HG03139 (cell line): ENCODE measurements around the gene PDE6C.

ENCODE experiments used
- ATAC-seq: cut with Tn5 transposase; IDR thresholded peaks from one replicate; pipeline ENCODE4 v1.9.1; 2021; ENCODE audit not compliant: unreplicated experiment

PDE6C gene

GRCh38 chr10:93697207-93697606, 84.9 kb downstream of the PDE6C start:
- no peak for ATAC-seq

GRCh38 chr10:93701866-93702209, 89.5 kb downstream of the PDE6C start:
- peak; percentile 19 for ATAC-seq

DNA sequence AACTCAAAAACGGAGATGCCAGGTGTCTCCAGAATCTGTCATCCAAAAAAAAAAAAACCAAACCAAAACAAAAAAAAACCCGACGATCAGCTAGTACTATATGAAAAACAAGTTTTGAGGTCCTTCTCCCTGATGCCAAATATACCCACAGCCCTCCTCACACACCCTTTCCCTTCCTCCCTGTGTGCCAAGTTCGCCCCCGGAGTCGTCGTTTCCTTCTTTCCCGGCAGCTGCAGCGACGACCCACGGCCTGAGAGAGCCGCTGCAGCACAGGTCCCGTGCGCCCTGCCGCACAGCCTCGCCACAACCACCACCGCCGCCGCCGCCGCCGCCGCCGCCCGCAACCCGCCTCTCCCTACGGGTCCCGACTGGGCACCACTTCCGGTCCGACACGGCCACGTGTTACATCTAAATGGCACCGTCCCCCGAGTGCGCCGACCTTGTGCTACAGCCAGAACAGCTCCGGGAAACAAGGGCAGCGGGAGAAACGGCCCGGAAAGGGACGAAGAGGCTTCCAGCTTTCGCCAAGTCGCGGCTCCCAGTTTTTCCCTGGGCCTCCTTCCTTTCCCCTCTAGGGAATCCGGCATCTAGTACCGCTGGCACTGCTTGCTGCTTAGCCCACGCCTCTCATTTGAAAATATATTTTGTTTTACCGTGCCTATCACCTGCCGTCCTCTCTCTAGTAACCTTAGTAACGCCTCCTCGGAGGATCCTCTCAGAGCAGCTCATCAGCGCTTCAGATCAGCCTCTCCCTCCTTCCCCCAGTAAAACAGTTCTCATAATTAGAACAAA, 90.1 kb downstream of the PDE6C start, which contains the start of gene FRA10AC1:
TSS of gene FRA10AC1 (minus strand) at position 383 of the 792 bp plus-strand sequence. CDS start 2,486 bp downstream, outside the sequence.
- ATAC-seq, result peak; percentile 70

DNA sequence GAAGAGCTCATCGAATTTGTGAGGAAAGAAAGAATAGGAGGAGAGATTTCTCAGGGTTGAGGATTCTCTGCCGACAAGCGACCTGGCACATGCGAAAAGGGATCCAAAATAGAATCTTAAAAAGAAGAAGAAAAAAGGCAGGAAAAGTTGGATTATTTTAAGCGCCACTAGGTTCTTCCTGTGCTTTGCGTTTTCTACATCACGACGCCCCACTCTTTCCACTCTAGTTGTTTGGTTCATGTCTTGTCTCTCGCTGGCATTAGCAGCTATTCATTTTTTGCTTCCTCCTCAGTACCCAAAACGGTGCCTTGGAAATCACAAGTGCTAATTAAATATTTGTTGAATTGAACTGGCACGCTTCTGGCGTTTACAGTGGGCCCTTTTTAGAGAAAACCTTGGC, 90.7 kb downstream of the PDE6C start:
- ATAC-seq, result peak; percentile 3

GRCh38 chr10:93703841-93704240, 91.5 kb downstream of the PDE6C start:
- ATAC-seq, result no peak

DNA sequence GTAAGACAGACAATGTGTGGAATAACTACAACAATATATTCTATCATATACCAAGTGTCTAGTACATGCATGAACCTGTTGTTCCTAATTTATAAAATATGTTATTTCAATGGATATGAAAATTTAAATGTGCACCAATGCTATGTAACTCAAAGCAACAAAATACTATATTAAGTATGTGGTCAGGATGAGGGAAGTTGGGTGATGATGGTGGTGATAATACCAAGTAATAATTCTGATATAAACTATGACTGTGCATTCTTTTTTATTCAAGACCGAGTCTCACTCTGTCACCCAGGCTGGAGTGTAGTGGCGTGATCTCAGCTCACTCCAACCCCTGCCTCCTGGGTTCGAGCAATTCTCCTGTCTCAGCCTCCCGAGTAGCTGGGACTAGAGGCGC, 92.1 kb downstream of the PDE6C start:
- no peak for ATAC-seq

GRCh38 chr10:93707623-93708022, 95.3 kb downstream of the PDE6C start:
- ATAC-seq, result no peak

DNA sequence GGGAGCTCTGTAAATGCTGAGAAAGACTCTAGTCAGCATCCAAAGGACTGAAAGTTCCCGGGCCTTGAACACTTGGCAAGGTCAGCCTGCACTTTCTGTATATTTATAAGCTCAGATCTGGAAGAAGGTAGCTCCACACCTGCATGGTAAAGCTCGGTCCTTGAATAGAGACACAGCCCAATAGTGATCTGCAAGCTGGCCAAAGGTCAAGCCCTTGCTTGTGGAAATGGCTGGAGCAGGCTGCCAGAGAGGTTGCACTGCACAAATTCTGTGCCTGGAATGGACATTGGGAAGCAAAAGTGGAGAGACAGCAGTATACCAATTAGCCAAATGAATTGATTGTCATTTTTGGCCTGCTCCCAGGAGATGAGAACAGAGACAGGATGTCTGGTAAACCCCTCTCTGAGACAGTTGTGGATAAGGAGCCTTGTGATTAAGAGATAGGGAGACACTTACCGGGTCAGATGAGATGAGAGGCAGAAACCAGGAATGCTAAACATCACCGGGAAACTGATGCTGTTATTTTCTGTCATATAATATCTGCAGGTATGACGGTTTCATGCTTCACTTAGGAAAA, 98.1 kb downstream of the PDE6C start:
- ATAC-seq, result no peak

- no peak for ATAC-seq
Measured at GRCh38 chr10:93711891-93712290, 99.6 kb downstream of the PDE6C start.

DNA sequence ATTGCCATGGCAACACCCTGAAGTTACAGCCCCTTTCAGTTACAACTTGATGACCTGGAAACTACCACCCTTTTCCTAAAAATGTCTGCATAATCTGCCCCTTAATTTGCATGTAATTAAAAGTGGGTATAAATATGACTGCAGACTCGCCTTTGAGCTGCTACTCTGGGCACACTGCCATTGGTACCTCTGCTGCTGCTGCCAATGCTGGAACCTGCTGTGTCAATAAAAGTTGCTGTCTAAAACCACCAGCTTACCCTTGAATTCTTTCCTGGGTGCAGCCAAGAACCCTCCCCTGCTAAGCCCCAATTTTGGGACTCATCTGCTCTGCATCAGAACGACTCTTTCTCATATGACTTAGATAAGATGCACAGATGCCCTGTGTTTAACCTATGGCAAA, 100.3 kb downstream of the PDE6C start:
- ATAC-seq, result no peak

- peak; percentile 82 for ATAC-seq
Measured at GRCh38 chr10:93715345-93715744, 103.0 kb downstream of the PDE6C start.
